GM15510 (cell line): Measurements from ENCODE around the gene SOWAHC.

Source experiments
- POLR2A ChIP-seq: IDR thresholded peaks from 3 replicates; pipeline ENCODE4 v1.6.1; 2011; ENCODE audit warnings: borderline replicate concordance; ENCODE audit not compliant: insufficient read length; ENCODE audit errors: extremely low read depth

SOWAHC gene

GRCh38 chr2:109609352-109610024, 4.7 kb upstream of the SOWAHC start:
- TF ChIP-seq POLR2A, result no peak

- TF ChIP-seq POLR2A, result no peak
Observed at GRCh38 chr2:109611467-109612095, 2.6 kb upstream of the SOWAHC start.

- peak; percentile 40 for TF ChIP-seq POLR2A
Observed at GRCh38 chr2:109613081-109613921, 863 bp upstream of the SOWAHC start.

GRCh38 chr2:109614715-109615636, 812 bp downstream of the SOWAHC start:
- TF ChIP-seq POLR2A, result no peak

GRCh38 chr2:109615637-109616144, 1.5 kb downstream of the SOWAHC start:
- no peak for TF ChIP-seq POLR2A

GRCh38 chr2:109616184-109616583, 2.0 kb downstream of the SOWAHC start:
- no peak for TF ChIP-seq POLR2A

GRCh38 chr2:109619032-109619615, 5.0 kb downstream of the SOWAHC start:
- no peak for TF ChIP-seq POLR2A

GRCh38 chr2:109623297-109623696, 9.1 kb downstream of the SOWAHC start:
- no peak for TF ChIP-seq POLR2A

GRCh38 chr2:109623923-109624322, 9.8 kb downstream of the SOWAHC start:
- TF ChIP-seq POLR2A, result no peak

- no peak for TF ChIP-seq POLR2A
Observed at GRCh38 chr2:109624339-109624738, 10.2 kb downstream of the SOWAHC start.

GRCh38 chr2:109629867-109630266, 15.7 kb downstream of the SOWAHC start:
- TF ChIP-seq POLR2A, result no peak

GRCh38 chr2:109630441-109631430, 16.6 kb downstream of the SOWAHC start:
- no peak for TF ChIP-seq POLR2A

GRCh38 chr2:109631741-109632140, 17.6 kb downstream of the SOWAHC start:
- TF ChIP-seq POLR2A, result no peak
